DND-41 (cell line): ENCODE results near the gene MTA3.

Experiments
- ATAC-seq: fragments of 200-7000 bp; cut with Tn5 transposase; 3 replicates; pipeline ENCODE4 v1.9.1; 2021; ENCODE audit warnings: low read depth; ENCODE audit not compliant: insufficient read depth
- DNase-seq: peaks from one replicate; pipeline ENCODE4 v3.0.0-alpha.2; 2020
- H2AFZ ChIP-seq: 2 replicates; pipeline ENCODE4 v1.6.0; 2012; ENCODE audit warnings: low read depth, low read length
- H3K27ac ChIP-seq: 2 replicates; pipeline ENCODE4 v1.5.1; 2012; ENCODE audit warnings: low read length, inconsistent platforms
- H3K27me3 ChIP-seq: fragments of 200-600 bp; sonication (generic); 2 replicates; pipeline ENCODE4 v1.6.0; 2012; ENCODE audit warnings: low read length, mild to moderate bottlenecking, inconsistent platforms; ENCODE audit not compliant: insufficient read depth, poor library complexity
- H3K36me3 ChIP-seq: 2 replicates; pipeline ENCODE4 v1.5.1; 2012; ENCODE audit warnings: low read length, inconsistent platforms; ENCODE audit not compliant: insufficient read depth
- H3K4me1 ChIP-seq: 2 replicates; pipeline ENCODE4 v1.5.1; 2012; ENCODE audit warnings: mild to moderate bottlenecking, low read length; ENCODE audit not compliant: insufficient read depth
- H3K4me2 ChIP-seq: 2 replicates; pipeline ENCODE4 v1.6.0; 2012; ENCODE audit warnings: mild to moderate bottlenecking, moderate library complexity, low read length, inconsistent platforms; ENCODE audit not compliant: insufficient read depth
- H3K4me3 ChIP-seq, 2 experiments: fragments of 200-600 bp in 1 of 2; shearing (Covaris generic) in 1 of 2; 2 replicates each; pipeline ENCODE4 v1.5.1; 2012 to 2016; ENCODE audit warnings: inconsistent platforms in 2 of 2, low read length in 2 of 2, mild to moderate bottlenecking in 2 of 2, low read depth in 1 of 2, moderate library complexity in 1 of 2
- H3K79me2 ChIP-seq: 2 replicates; pipeline ENCODE4 v1.6.0; 2012; ENCODE audit warnings: low read length, inconsistent platforms; ENCODE audit not compliant: insufficient read depth
- H3K9ac ChIP-seq: 2 replicates; pipeline ENCODE4 v1.6.0; 2012; ENCODE audit warnings: low read depth, mild to moderate bottlenecking, inconsistent platforms, low read length, moderate library complexity
- H3K9me3 ChIP-seq: 2 replicates; pipeline ENCODE4 v1.5.1; 2012; ENCODE audit warnings: low read length, moderate library complexity, mild to moderate bottlenecking, inconsistent platforms; ENCODE audit not compliant: insufficient read depth, severe bottlenecking
- H4K20me1 ChIP-seq: 2 replicates; pipeline ENCODE4 v1.6.0; 2012; ENCODE audit warnings: low read length; ENCODE audit not compliant: insufficient read depth
- EZH2 ChIP-seq: IDR thresholded peaks from 3 replicates; pipeline ENCODE4 v1.6.1; 2012; ENCODE audit warnings: borderline replicate concordance, low read depth, mild to moderate bottlenecking, moderate library complexity, low read length, inconsistent platforms; ENCODE audit not compliant: severe bottlenecking
- TF ChIP-seq, protein P1 (sequence below): IDR thresholded peaks from 2 replicates; pipeline ENCODE4 v1.5.1; 2012; ENCODE audit warnings: borderline replicate concordance, low read length, moderate library complexity, mild to moderate bottlenecking; ENCODE audit not compliant: poor library complexity, severe bottlenecking; ENCODE audit errors: extremely low read depth

The MTA3 gene

DNA sequence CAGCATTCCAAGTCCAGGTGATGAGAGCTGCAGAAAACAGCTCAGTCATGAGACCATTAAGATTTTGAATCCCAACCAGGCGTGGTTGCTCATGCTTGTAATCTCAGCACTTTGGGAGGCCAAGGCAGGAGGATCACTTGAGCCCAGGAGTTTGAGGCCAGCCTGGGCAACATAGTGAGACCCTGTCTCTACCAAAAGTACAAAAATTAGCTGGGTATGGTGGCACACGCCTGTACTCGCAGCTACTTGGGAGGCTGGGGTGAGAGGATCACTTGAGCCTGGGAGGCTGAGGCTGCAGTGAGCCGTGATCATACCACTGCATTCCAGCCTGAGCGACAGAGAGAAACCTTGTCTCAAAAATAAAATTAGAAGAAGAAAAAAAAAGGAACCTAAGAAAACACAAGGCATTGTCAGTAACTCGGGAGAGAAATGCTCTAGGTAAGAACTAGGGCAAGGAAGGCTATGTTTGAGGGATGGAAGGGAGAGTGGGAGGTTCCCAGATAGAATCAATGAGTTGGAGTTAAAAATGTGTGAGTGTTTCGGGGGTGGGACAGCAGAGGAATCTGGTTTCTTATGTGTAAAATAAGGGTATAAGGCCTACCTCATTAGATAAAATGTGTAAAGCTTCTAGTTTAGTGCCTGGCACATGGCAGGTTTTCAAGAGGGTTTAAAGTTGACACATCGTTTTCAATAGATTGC, 23.3 kb upstream of the MTA3 start:
- H3K4me2 ChIP-seq = no peak overlapping the region
- H3K27me3 ChIP-seq = no peaks in the 10 kb centered on the region
- no peak overlapping the region for H3K9ac ChIP-seq
- H3K79me2 ChIP-seq = no peaks in the 10 kb centered on the region
- no peaks in the 10 kb centered on the region for H3K9me3 ChIP-seq
- no peaks in the 10 kb centered on the region for H3K36me3 ChIP-seq
- H2AFZ ChIP-seq = no peak overlapping the region
- no peak for ATAC-seq
- TF ChIP-seq, protein P1, sequence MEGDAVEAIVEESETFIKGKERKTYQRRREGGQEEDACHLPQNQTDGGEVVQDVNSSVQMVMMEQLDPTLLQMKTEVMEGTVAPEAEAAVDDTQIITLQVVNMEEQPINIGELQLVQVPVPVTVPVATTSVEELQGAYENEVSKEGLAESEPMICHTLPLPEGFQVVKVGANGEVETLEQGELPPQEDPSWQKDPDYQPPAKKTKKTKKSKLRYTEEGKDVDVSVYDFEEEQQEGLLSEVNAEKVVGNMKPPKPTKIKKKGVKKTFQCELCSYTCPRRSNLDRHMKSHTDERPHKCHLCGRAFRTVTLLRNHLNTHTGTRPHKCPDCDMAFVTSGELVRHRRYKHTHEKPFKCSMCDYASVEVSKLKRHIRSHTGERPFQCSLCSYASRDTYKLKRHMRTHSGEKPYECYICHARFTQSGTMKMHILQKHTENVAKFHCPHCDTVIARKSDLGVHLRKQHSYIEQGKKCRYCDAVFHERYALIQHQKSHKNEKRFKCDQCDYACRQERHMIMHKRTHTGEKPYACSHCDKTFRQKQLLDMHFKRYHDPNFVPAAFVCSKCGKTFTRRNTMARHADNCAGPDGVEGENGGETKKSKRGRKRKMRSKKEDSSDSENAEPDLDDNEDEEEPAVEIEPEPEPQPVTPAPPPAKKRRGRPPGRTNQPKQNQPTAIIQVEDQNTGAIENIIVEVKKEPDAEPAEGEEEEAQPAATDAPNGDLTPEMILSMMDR = no peak
- TF ChIP-seq EZH2 = no peak
- H3K4me3 ChIP-seq = no peak overlapping the region
- H3K4me1 ChIP-seq = no peaks in the 10 kb centered on the region
- no peak for DNase-seq
- no peak overlapping the region for H3K27ac ChIP-seq
- no peaks in the 10 kb centered on the region for H4K20me1 ChIP-seq

DNA sequence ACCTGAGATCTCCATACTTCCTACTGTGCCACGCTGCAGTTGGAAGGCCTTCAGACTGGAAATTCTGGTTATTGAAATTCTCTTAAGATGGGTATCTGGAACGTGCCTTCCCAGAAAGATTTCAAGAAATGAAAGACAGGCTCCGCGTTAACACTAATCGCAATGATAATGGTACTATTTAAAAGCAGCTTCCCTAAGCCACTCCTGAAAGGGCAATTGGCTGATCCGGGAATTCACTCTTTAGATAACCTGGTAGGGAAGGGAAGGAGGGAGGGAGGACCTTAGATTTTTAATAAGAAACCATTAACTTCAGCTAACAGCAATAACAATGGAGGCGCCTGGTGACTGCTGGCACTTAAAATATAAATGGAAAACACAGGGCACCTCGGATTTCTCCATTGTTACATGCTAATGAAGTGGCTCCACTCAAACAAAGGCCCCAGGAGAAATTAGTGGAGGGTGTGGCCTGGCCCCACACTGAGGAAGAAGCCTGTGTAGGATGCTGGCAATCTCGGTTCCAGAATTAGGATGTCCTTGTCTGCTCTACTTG, 22.5 kb upstream of the MTA3 start:
- Histone ChIP-seq H3K9me3 (no peaks in the 10 kb centered on the region), H3K4me1 (no peaks in the 10 kb centered on the region), H2AFZ (no peak overlapping the region), H3K4me3 (no peak overlapping the region), H4K20me1 (no peaks in the 10 kb centered on the region), H3K4me2 (no peak overlapping the region), H3K36me3 (no peaks in the 10 kb centered on the region), H3K27ac (no peak overlapping the region), H3K27me3 (no peaks in the 10 kb centered on the region), H3K79me2 (no peaks in the 10 kb centered on the region), H3K9ac (no peak overlapping the region)
- TF ChIP-seq, protein P1 = no peak
- no peak for TF ChIP-seq EZH2
- no peak for ATAC-seq
- DNase-seq = no peak

DNA sequence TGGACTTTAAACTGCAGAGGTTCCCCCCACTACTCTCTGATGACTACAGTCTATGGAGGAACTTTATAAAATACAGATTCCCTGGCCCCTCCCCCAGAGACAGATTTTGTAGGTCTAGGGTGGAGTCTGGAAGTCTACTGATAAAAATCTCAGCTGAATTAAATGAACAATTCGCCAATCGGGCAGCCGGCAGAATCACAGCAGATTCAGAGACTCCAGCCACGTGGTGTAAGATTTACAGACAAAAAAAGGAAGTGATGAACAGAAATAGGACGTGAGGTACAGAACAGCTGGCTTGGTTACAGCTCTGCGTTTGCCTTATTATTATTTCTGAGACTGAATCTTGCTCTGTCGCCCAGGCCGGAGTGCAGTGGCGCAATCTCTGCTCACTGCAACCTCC, 21.4 kb upstream of the MTA3 start:
- no peak overlapping the region for H2AFZ ChIP-seq
- H3K27ac ChIP-seq = no peak overlapping the region
- H3K9ac ChIP-seq = no peak overlapping the region
- no peak for TF ChIP-seq EZH2
- TF ChIP-seq, protein P1 = no peak
- no peaks in the 10 kb centered on the region for H3K27me3 ChIP-seq
- no peak overlapping the region for H3K4me3 ChIP-seq
- no peaks in the 10 kb centered on the region for H3K36me3 ChIP-seq
- no peak for ATAC-seq
- no peaks in the 10 kb centered on the region for H3K79me2 ChIP-seq
- DNase-seq = no peak
- no peaks in the 10 kb centered on the region for H3K4me1 ChIP-seq
- H3K9me3 ChIP-seq = no peaks in the 10 kb centered on the region
- no peaks in the 10 kb centered on the region for H4K20me1 ChIP-seq
- no peak overlapping the region for H3K4me2 ChIP-seq
